ENCODE data around the gene B3GAT1.

B3GAT1 gene

GRCh38 chr11:134382830-134383229 lies 29.2 kb downstream of the B3GAT1 start:
- no peak for DNase-seq (ENCODE audit: extremely low read depth, low read depth)
- no peak for TF ChIP-seq CTCF (IDR thresholded peaks at IDR 0.05; ENCODE audit: low read depth, low read length, missing control alignments)
- H3K4me3 ChIP-seq (replicated peaks; ENCODE audit: low read depth, low read length): no peak overlapping the region

- DNase-seq (ENCODE audit: extremely low read depth, low read depth): no peak
- no peak for TF ChIP-seq CTCF (IDR thresholded peaks at IDR 0.05; ENCODE audit: low read depth, low read length, missing control alignments)
- no peak overlapping the region for H3K4me3 ChIP-seq (replicated peaks; ENCODE audit: low read depth, low read length)
Measured at GRCh38 chr11:134382257-134382656, 29.8 kb downstream of the B3GAT1 start.

- no peak for TF ChIP-seq CTCF (IDR thresholded peaks at IDR 0.05; ENCODE audit: low read depth, low read length, missing control alignments)
- no peak for DNase-seq (ENCODE audit: extremely low read depth, low read depth)
- no peak overlapping the region for H3K4me3 ChIP-seq (replicated peaks; ENCODE audit: low read depth, low read length)
Measured at GRCh38 chr11:134380785-134381184, 31.3 kb downstream of the B3GAT1 start.

GRCh38 chr11:134380229-134380628 lies 31.8 kb downstream of the B3GAT1 start:
- H3K4me3 ChIP-seq (replicated peaks; ENCODE audit: low read depth, low read length): no peak overlapping the region
- no peak for TF ChIP-seq CTCF (IDR thresholded peaks at IDR 0.05; ENCODE audit: low read depth, low read length, missing control alignments)
- no peak for DNase-seq (ENCODE audit: extremely low read depth, low read depth)

- DNase-seq (ENCODE audit: extremely low read depth, low read depth): no peak
- H3K4me3 ChIP-seq (replicated peaks; ENCODE audit: low read depth, low read length): no peak overlapping the region
- TF ChIP-seq CTCF (IDR thresholded peaks at IDR 0.05; ENCODE audit: low read depth, low read length, missing control alignments): no peak
Measured at GRCh38 chr11:134379241-134379640, 32.8 kb downstream of the B3GAT1 start.

- no peak overlapping the region for H3K4me3 ChIP-seq (replicated peaks; ENCODE audit: low read depth, low read length)
- TF ChIP-seq CTCF (IDR thresholded peaks at IDR 0.05; ENCODE audit: low read depth, low read length, missing control alignments): no peak
- DNase-seq (ENCODE audit: extremely low read depth, low read depth): no peak
Measured at GRCh38 chr11:134377876-134378275, 34.2 kb downstream of the B3GAT1 start.

GRCh38 chr11:134376150-134376921 lies 35.7 kb downstream of the B3GAT1 start:
- TF ChIP-seq CTCF (IDR thresholded peaks at IDR 0.05; ENCODE audit: low read depth, low read length, missing control alignments): no peak
- no peak for DNase-seq (ENCODE audit: extremely low read depth, low read depth)
- H3K4me3 ChIP-seq (replicated peaks; ENCODE audit: low read depth, low read length): no peak overlapping the region

All from HFF-Myc (cell line).